Activated T-cell treated with anti-CD3 and anti-CD28 coated beads for 48 hours (primary cell): ENCODE data around the gene ATP1B1.
"Not testable (repeated sequence)": the region's sequence is repeated elsewhere in the genome, so short reads cannot be mapped to it uniquely, and the experiment has no call there.

Experiments
- DNase-seq: peaks from one replicate; pipeline ENCODE4 v3.0.0-alpha.2; 2020; ENCODE audit warnings: low read depth

ATP1B1 gene

GRCh38 chr1:169142129-169142528 is 35.6 kb downstream of the ATP1B1 start:
- DNase-seq: no peak

GRCh38 chr1:169143346-169143745 is 36.9 kb downstream of the ATP1B1 start:
- DNase-seq: no peak

DNA sequence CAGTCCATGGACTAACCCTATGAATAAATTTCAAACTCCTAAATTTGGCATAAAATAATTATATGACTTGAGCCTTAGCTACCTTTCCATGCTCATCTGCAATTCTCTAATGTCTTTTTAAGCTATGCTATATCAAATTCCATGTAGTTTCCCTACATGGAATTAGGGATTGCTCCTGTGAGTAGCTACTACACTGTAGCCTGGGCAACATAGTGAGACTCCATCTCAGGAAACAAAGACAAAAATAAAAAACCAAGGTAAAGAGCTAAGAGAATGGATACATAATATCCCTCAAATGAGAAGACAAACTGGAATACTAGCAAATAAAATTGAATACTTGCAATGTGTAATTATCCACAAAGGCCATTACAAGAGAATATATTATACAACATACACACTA is 37.5 kb downstream of the ATP1B1 start:
- DNase-seq: no peak

DNA sequence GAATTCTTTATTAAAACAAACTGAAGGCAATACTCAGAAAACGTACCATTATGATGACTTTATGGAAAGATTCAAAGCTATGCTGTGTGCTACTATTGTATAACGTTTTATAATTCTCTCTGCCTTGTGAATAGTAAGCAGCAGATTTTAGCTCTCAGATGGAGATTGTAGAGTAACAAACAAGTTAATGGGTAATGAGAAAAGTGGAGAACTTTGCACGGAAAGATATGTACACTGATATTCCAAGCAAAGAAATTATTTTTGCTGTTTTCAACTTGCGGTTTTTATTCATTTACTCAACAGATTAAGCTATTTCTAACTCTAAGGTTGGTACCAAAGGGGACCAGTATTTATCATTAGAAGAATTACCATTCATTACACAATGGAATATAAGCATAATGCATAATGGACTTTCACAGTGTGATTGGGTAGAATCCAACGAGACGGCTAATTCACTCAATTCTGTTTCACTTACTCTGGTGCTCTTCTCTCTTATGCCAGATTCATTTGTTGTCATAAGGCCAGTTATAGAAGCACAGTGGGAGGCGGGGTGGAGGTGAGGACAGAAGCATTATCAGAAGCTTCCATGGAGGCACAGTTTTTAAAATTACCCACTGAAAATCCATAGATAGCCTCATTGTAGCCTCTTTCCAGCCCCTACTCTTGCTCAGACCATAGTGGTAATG is 38.6 kb downstream of the ATP1B1 start:
- DNase-seq: no peak

DNA sequence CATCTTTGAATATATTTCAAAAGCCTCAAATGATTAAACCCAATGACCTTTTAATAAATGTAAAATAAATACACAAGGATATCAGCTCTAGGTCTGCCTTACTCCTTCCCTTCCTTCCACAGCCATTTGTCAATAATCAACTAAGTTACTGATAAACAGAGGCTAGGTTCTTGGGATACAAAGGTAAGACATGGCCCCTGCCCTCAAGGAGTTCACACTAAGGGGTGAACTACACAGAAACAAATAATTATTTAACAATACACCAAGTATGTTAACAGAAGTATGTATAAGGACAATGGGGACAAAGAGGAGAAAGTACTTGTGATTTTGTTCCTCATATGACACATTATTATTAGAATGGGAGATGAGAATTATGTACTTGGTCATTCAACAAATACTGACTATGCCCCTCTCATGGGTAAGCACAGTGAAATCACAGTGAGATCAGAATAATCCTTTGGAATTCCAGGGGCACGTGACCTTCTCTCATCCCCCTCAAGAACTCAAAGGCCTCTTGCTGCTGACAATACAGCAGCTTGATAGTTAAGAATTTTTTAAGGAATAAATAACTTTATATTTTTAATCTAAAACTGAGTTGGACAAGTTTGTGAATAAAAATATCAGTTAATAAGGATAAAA is 40.2 kb downstream of the ATP1B1 start:
- DNase-seq: no peak

DNA sequence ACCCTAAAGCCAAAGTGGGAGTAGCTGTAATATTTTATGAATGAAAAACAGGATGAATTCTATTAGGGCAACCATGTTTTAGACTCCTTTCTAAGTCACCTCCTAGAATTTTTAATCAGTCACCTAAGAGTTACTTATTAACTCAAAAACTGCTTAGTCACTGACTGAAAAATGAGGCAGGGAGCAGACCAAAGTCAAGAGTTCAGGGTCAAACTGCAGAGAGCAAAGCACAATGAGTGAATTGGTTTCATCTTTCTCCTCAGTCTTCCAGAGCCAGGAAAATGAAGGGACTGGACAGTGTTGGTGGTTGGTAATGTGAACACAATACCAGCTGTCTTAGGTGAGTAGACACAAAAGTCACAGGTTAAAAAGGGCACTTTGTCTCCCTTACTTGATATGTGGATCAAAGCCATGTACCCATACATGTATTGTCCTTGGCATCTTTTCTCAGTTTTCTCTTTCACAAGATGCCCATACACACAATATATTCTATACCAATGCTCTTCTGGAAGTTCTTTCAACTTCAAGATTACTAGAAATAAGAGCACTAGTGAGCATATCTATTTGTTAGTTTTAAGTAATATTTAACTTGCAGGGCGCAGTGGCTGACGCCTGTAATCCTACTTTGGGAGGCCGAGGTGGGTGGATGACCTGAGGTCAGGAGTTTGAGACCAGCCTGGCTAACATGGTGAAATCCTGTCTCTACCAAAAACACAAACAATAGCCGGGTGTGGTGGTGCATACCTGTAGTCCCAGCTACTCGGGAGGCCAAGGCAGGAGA is 42.2 kb downstream of the ATP1B1 start:
- no peak for DNase-seq

- no peak for DNase-seq
These were observed 43.2 kb downstream of the ATP1B1 start for GRCh38 chr1:169149555-169150286.

DNA sequence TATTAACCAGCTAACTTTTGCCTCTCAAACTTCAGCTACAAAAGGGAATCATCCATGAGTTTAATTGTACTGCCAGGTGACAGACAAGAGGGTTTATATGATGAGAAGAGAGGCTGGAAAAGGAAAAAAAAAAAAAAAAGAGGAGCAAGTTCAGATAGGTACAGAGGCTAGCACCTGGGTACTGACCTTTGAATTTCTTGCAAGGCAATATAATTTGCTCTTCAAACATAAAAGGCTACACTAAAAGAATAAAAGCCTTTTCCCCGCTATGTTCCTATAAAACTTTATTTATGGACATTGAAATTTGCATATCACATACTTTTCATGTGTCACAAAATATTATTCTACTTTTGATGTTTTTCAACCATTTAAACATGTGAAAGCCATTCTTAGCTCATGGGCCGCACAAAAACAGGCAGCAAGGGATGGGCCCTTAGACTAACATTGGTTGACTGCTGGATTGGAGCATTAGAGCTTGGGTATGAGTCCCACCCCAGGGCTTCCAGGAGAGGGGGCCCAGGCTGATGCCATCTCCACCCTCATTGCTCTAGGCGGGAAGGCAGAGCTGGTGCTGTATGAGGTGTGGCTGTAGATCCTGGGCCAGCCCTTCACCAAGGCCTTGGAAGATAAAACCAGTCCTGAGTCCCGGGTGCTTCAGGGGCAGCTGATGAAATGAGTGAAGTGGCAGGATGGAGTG is 44.3 kb downstream of the ATP1B1 start:
- DNase-seq: no peak

GRCh38 chr1:169151338-169151837 is 44.9 kb downstream of the ATP1B1 start:
- DNase-seq: no peak

GRCh38 chr1:169155675-169156074 is 49.2 kb downstream of the ATP1B1 start:
- DNase-seq: no peak

DNA sequence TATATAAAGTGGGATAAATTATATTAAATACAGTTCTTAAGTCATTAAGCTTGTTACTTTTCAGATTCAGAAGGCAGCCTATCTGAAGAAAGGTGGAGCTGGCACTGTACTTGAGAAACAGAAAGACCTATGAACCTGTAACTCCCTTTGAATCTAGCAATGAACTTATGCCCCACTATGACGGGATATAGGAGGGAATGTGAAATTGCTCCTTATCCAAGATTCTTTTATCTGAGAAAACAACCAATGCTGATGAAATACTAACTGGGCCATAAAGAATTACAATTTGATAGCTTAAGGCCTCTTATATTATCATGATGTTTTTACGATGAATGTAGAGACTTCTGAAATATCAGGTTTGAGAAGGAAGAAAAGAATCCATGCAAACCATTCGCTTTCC is 50.1 kb downstream of the ATP1B1 start:
- DNase-seq: no peak

GRCh38 chr1:169160845-169161495 is 54.5 kb downstream of the ATP1B1 start:
- DNase-seq: no peak

DNA sequence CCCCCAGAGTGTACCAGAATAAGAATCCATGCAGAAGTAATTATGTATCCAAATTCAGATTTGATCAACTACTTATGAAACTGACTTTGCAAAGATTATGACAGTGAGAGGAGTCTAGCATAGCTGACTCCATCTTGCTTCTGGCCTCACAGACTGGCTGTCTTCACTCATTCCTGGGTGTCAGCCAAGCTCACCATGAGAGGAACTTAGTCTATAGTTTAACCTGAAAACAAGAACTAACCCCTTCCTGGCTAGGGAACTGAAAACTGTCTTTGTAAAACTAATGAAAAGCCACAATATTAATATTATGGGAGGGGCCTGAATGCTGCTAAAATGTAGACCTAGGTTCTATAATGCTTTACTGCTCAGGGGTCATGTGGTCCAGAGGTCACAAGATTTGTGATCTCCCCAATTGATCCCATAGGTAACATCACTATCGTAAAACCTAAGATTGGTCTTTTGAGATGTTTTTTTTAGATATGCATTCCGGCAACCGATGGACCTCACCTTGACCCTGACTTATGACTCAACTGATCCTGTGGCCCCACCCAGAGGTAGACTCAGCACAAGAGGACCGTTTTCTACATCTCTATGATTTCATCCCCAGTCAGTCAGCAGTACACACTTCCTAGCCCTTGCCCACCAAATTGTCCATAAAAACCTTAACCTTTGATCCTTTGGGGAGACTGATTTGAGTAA is 55.2 kb downstream of the ATP1B1 start:
- DNase-seq: no peak

- DNase-seq: no peak
These were observed 56.6 kb downstream of the ATP1B1 start for GRCh38 chr1:169163059-169163458.

DNA sequence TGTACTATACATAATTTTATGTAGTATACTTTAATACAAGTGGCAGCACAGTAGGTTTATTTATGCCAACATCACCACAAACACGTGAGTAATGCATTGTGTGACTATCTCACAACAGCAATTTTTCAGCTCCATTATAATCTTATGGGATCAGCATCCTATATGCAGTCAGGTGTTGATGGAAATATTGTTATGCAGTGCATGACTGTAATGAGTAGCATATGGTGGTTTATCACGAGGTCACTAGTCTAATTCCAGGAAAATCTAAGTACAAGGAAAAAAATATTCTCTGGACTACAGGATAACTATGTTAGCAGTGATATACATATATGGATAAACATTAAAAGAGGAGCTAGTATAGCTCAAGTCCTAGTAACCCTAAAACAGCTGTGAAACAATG is 69.0 kb downstream of the ATP1B1 start:
- no peak for DNase-seq

DNA sequence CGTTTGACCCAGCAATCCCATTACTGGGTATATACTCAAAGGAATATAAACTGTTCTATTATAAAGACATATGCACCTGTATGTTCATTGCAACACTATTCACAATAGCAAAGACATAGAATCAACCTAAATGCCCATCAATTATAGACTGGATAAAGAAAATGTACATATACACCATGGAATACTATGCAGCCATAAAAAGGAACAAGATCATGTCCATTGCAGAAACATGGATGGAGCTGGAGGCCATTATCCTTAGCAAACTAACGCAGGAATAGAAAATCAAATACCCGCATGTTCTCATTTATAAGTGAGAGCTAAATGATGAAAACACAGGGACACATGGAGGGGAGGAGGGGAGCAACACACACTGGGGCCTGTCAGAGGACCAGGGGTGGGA is 72.9 kb downstream of the ATP1B1 start:
- not testable (repeated sequence) for DNase-seq

GRCh38 chr1:169180174-169180573 is 73.7 kb downstream of the ATP1B1 start:
- no peak for DNase-seq
